RPMI8226 (cell line): ENCODE results near the gene HTR2B.
A peak's percentile ranks its signal among the peaks of the same experiment; 100 is the strongest.
"Not testable (repeated sequence)": the region's sequence is repeated elsewhere in the genome, so short reads cannot be mapped to it uniquely, and the experiment has no call there.

ENCODE experiments used
- DNase-seq: peaks from one replicate; pipeline ENCODE4 v3.0.0-alpha.2; 2015

Gene HTR2B

GRCh38 chr2:231133365-231134099, 8.7 kb upstream of the HTR2B start:
- no peak for DNase-seq

- no peak for DNase-seq
These were observed 7.3 kb upstream of the HTR2B start for GRCh38 chr2:231132129-231132528.

- DNase-seq = no peak
These were observed 5.7 kb upstream of the HTR2B start for GRCh38 chr2:231130336-231131056.

- no peak for DNase-seq
These were observed 4.4 kb upstream of the HTR2B start for GRCh38 chr2:231129216-231129615.

GRCh38 chr2:231128541-231128940, 3.7 kb upstream of the HTR2B start:
- DNase-seq = no peak

GRCh38 chr2:231127936-231128335, 3.1 kb upstream of the HTR2B start:
- DNase-seq = no peak

- DNase-seq = no peak
These were observed 2.6 kb upstream of the HTR2B start for GRCh38 chr2:231127480-231127879.

GRCh38 chr2:231126123-231126522, 1.3 kb upstream of the HTR2B start:
- no peak for DNase-seq

GRCh38 chr2:231123362-231123898, 1.4 kb downstream of the HTR2B start:
- no peak for DNase-seq

GRCh38 chr2:231118614-231118942, 6.3 kb downstream of the HTR2B start:
- DNase-seq = no peak

- DNase-seq = no peak
These were observed 6.8 kb downstream of the HTR2B start for GRCh38 chr2:231117922-231118613.

GRCh38 chr2:231117148-231117547, 7.7 kb downstream of the HTR2B start:
- no peak for DNase-seq

GRCh38 chr2:231115651-231116050, 9.2 kb downstream of the HTR2B start:
- no peak for DNase-seq

- DNase-seq = no peak
These were observed 11.4 kb downstream of the HTR2B start for GRCh38 chr2:231113489-231113888.

- no peak for DNase-seq
These were observed 12.9 kb downstream of the HTR2B start for GRCh38 chr2:231111987-231112386.

- peak; percentile 15 for DNase-seq
These were observed 14.3 kb downstream of the HTR2B start for GRCh38 chr2:231110551-231110950.

- peak; percentile 33 for DNase-seq
These were observed 20.6 kb downstream of the HTR2B start for GRCh38 chr2:231104115-231104713.

GRCh38 chr2:231102772-231103171, 22.1 kb downstream of the HTR2B start:
- no peak for DNase-seq

- DNase-seq = no peak
These were observed 23.9 kb downstream of the HTR2B start for GRCh38 chr2:231100990-231101389.

GRCh38 chr2:231100321-231100720, 24.5 kb downstream of the HTR2B start:
- DNase-seq = not testable (repeated sequence)

- DNase-seq = no peak
These were observed 24.9 kb downstream of the HTR2B start for GRCh38 chr2:231099918-231100317.

GRCh38 chr2:231094736-231095346, 30.0 kb downstream of the HTR2B start:
- no peak for DNase-seq

- no peak for DNase-seq
These were observed 30.9 kb downstream of the HTR2B start for GRCh38 chr2:231093933-231094332.
